ENCODE data around the gene CLTRN.

GRCh38 chrX:15594371-15594770 is 70.2 kb downstream of the CLTRN start:
- TF ChIP-seq, protein P1, sequence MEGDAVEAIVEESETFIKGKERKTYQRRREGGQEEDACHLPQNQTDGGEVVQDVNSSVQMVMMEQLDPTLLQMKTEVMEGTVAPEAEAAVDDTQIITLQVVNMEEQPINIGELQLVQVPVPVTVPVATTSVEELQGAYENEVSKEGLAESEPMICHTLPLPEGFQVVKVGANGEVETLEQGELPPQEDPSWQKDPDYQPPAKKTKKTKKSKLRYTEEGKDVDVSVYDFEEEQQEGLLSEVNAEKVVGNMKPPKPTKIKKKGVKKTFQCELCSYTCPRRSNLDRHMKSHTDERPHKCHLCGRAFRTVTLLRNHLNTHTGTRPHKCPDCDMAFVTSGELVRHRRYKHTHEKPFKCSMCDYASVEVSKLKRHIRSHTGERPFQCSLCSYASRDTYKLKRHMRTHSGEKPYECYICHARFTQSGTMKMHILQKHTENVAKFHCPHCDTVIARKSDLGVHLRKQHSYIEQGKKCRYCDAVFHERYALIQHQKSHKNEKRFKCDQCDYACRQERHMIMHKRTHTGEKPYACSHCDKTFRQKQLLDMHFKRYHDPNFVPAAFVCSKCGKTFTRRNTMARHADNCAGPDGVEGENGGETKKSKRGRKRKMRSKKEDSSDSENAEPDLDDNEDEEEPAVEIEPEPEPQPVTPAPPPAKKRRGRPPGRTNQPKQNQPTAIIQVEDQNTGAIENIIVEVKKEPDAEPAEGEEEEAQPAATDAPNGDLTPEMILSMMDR (conservative IDR thresholded peaks at IDR 0.05; ENCODE audit: low read depth, low read length), result peak; percentile 72
- TF ChIP-seq EZH2 (IDR thresholded peaks at IDR 0.05; ENCODE audit: low read length, unreplicated experiment) (no peak), EZH2phosphoT487 (IDR thresholded peaks at IDR 0.05; ENCODE audit: borderline replicate concordance, low read length) (no peak)

Data from PC-3 (cell line).